ENCODE results near the gene ELANE.

- no peak for TF ChIP-seq CTCF (IDR thresholded peaks at IDR 0.05; ENCODE audit: borderline replicate concordance, extremely low read depth, low read length, poor library complexity, severe bottlenecking)
- no peak for TF ChIP-seq EZH2 (IDR thresholded peaks at IDR 0.05; ENCODE audit: borderline replicate concordance, low read depth, low read length, severe bottlenecking)
Observed at GRCh38 chr19:811506-812048, 40.5 kb upstream of the ELANE start.
